H1 (cell line): ENCODE data around the gene SLC25A20. TPM values are rescaled to one million over a fixed set of nuclear protein-coding genes. Genes with fewer than 3 reads are reported as not detected.

ENCODE experiments used
- CTCF ChIA-PET: fragments of 300-600 bp; sonication (Branson Sonifier 250); formaldehyde crosslinking; loops from one replicate; lab custom pipeline; 2021; ENCODE audit not compliant: partially characterized antibody; lab: Charles Lee
- POLR2A ChIA-PET: fragments of 300-600 bp; sonication (Branson Sonifier 250); formaldehyde crosslinking; loops from one replicate; lab custom pipeline; 2021; ENCODE audit warnings: inconsistent platforms; ENCODE audit not compliant: partially characterized antibody; lab: Charles Lee
- DNase-seq, 2 experiments: peaks; one replicate each; pipeline versions ENCODE4 v3.0.0 to v3.0.0-alpha.2; 2010 to 2022; ENCODE audit warnings: low spot score in 2 of 2, low read depth in 1 of 2, mixed read lengths in 1 of 2
- FAIRE-seq: peaks from 2 replicates; lab custom pipeline; 2011; peaks lifted over from hg19 to GRCh38; lab: Jason Lieb, UNC
- H2AFZ ChIP-seq: 2 replicates; pipeline ENCODE4 v1.8.1; 2012; ENCODE audit warnings: low read length, inconsistent platforms
- H2AK5ac ChIP-seq: 2 replicates; pipeline ENCODE4 v1.6.1; 2013; ENCODE audit warnings: low read depth, low read length
- H2BK120ac ChIP-seq: replicated peaks from 2 replicates; pipeline ENCODE3; 2013; ENCODE audit warnings: low read depth, low read length, inconsistent platforms
- H2BK12ac ChIP-seq: 2 replicates; pipeline ENCODE4 v1.6.1; 2013; ENCODE audit warnings: low read depth, low read length
- H2BK15ac ChIP-seq: 2 replicates; pipeline ENCODE4 v1.6.1; 2013; ENCODE audit warnings: low read length
- H2BK20ac ChIP-seq: 2 replicates; pipeline ENCODE4 v1.6.1; 2013; ENCODE audit warnings: low read length
- H2BK5ac ChIP-seq: 2 replicates; pipeline ENCODE4 v1.6.1; 2013; ENCODE audit warnings: low read depth, low read length
- H3K14ac ChIP-seq: 2 replicates; pipeline ENCODE4 v1.6.1; 2013; ENCODE audit warnings: inconsistent platforms; ENCODE audit not compliant: insufficient read length
- H3K18ac ChIP-seq: 2 replicates; pipeline ENCODE4 v1.6.1; 2013; ENCODE audit warnings: low read length; ENCODE audit errors: extremely low read depth
- H3K23ac ChIP-seq: 2 replicates; pipeline ENCODE4 v1.6.1; 2013; ENCODE audit warnings: inconsistent platforms; ENCODE audit not compliant: insufficient read length
- H3K23me2 ChIP-seq: 2 replicates; pipeline ENCODE4 v1.6.1; 2013; ENCODE audit warnings: low read depth, low read length
- H3K27ac ChIP-seq: 2 replicates; pipeline ENCODE4 v1.6.1; 2011; ENCODE audit warnings: low read depth, low read length, inconsistent platforms
- H3K27me3 ChIP-seq, 4 experiments: replicated peaks in 1 of 4; 1 replicate in 1 of 4; 2 replicates in 3 of 4; pipeline versions ENCODE4 v1.6.1 to v1.8.1; 2011 to 2013; ENCODE audit warnings: low read length in 3 of 4, mild to moderate bottlenecking in 3 of 4, inconsistent platforms in 2 of 4, mixed read lengths in 2 of 4, moderate library complexity in 1 of 4; ENCODE audit not compliant: control insufficient read depth in 3 of 4, insufficient read depth in 3 of 4; ENCODE audit errors: extremely low read depth in 1 of 4
- H3K36me3 ChIP-seq, 4 experiments: 2 replicates each; pipeline versions ENCODE4 v1.6.1 to v1.8.1; 2011 to 2013; ENCODE audit warnings: mild to moderate bottlenecking in 4 of 4, low read length in 3 of 4, moderate library complexity in 2 of 4, control low read depth in 1 of 4, inconsistent platforms in 1 of 4; ENCODE audit not compliant: insufficient read depth in 4 of 4, control insufficient read depth in 2 of 4
- H3K4ac ChIP-seq: replicated peaks from 2 replicates; pipeline ENCODE3; 2013; ENCODE audit warnings: low read length, low read depth, mixed read lengths, inconsistent platforms; ENCODE audit not compliant: insufficient read length
- H3K4me1 ChIP-seq, 4 experiments: replicated peaks in 1 of 4; 1 replicate in 1 of 4; 2 replicates in 3 of 4; pipeline versions ENCODE4 v1.6.1 to v1.8.1; 2011 to 2013; ENCODE audit warnings: low read length in 3 of 4, inconsistent platforms in 2 of 4, mixed read lengths in 1 of 4; ENCODE audit not compliant: insufficient read depth in 4 of 4, control insufficient read depth in 3 of 4
- H3K4me2 ChIP-seq, 2 experiments: 2 replicates each; pipeline versions ENCODE4 v1.6.1 to v1.8.1; 2011 to 2013; ENCODE audit warnings: low read depth in 2 of 2, low read length in 2 of 2, control low read depth in 1 of 2, inconsistent platforms in 1 of 2, mild to moderate bottlenecking in 1 of 2; ENCODE audit not compliant: insufficient read depth in 1 of 2
- H3K4me3 ChIP-seq, 4 experiments: fragments of 200-600, 300-600 bp in 1 of 4; sonication (generic), shearing (Covaris generic), sonication (Bioruptor Twin) in 1 of 4; 2 replicates each; pipeline versions ENCODE4 v1.5.1 to v1.8.1; 2011 to 2016; ENCODE audit warnings: low read length in 4 of 4, low read depth in 3 of 4, control low read depth in 2 of 4, inconsistent platforms in 2 of 4, mild to moderate bottlenecking in 2 of 4, mixed read lengths in 1 of 4, moderate library complexity in 1 of 4; ENCODE audit not compliant: insufficient read depth in 2 of 4; ENCODE audit errors: extremely low read depth in 1 of 4
- H3K56ac ChIP-seq: replicated peaks from 2 replicates; pipeline ENCODE3; 2013; ENCODE audit warnings: low read depth, mild to moderate bottlenecking, mixed read lengths, low read length, inconsistent platforms; ENCODE audit not compliant: insufficient read length
- H3K79me1 ChIP-seq: 2 replicates; pipeline ENCODE4 v1.6.1; 2013; ENCODE audit warnings: low read depth, low read length, control low read depth
- H3K79me2 ChIP-seq, 2 experiments: 2 replicates each; pipeline versions ENCODE4 v1.6.1 to v1.8.1; 2012 to 2013; ENCODE audit warnings: low read length in 2 of 2, mild to moderate bottlenecking in 2 of 2, inconsistent platforms in 1 of 2; ENCODE audit not compliant: insufficient read depth in 2 of 2, control insufficient read depth in 1 of 2
- H3K9ac ChIP-seq, 4 experiments: replicated peaks in 1 of 4; 1 replicate in 1 of 4; 2 replicates in 3 of 4; pipeline versions ENCODE4 v1.6.1 to v1.8.1; 2011 to 2013; ENCODE audit warnings: low read depth in 3 of 4, low read length in 3 of 4, control low read depth in 2 of 4, mild to moderate bottlenecking in 2 of 4, moderate library complexity in 2 of 4, inconsistent platforms in 1 of 4; ENCODE audit errors: extremely low read depth in 1 of 4
- H3K9me3 ChIP-seq, 2 experiments: 2 replicates each; pipeline versions ENCODE4 v1.6.1 to v1.8.1; 2012 to 2013; ENCODE audit warnings: mild to moderate bottlenecking in 2 of 2, moderate library complexity in 2 of 2, control low read depth in 1 of 2, inconsistent platforms in 1 of 2, low read depth in 1 of 2, low read length in 1 of 2, mixed read lengths in 1 of 2; ENCODE audit not compliant: insufficient read depth in 2 of 2
- H4K20me1 ChIP-seq, 2 experiments: replicated peaks in 1 of 2; 2 replicates each; pipeline versions ENCODE3 to v1.8.1; 2011 to 2013; ENCODE audit warnings: inconsistent platforms in 2 of 2, low read length in 2 of 2, mild to moderate bottlenecking in 1 of 2; ENCODE audit not compliant: insufficient read depth in 2 of 2, control insufficient read depth in 1 of 2
- H4K5ac ChIP-seq: 2 replicates; pipeline ENCODE4 v1.6.1; 2013; ENCODE audit warnings: low read length, low read depth, mixed read lengths, inconsistent platforms; ENCODE audit not compliant: insufficient read length
- H4K8ac ChIP-seq: 2 replicates; pipeline ENCODE4 v1.8.0; 2013; ENCODE audit warnings: mild to moderate bottlenecking, moderate library complexity, low read length, inconsistent platforms; ENCODE audit not compliant: insufficient read depth; ENCODE audit errors: extremely low read depth
- H4K91ac ChIP-seq: replicated peaks from 2 replicates; pipeline ENCODE3; 2013; ENCODE audit warnings: low read length, mixed read lengths, inconsistent platforms; ENCODE audit not compliant: insufficient read length
- CBX8 ChIP-seq: fragments of 300-800, 300-1000 bp; sonication (generic); IDR thresholded peaks from 2 replicates; pipeline ENCODE4 v1.7.1; 2016; ENCODE audit warnings: low read depth, low read length, borderline replicate concordance
- CEBPB ChIP-seq: IDR thresholded peaks from 2 replicates; pipeline ENCODE4 v1.6.1; 2012; ENCODE audit warnings: low read depth, low read length
- CREB1 ChIP-seq: IDR thresholded peaks from 2 replicates; pipeline ENCODE4 v1.6.1; 2012; ENCODE audit warnings: inconsistent platforms
- GABPA ChIP-seq: IDR thresholded peaks from 2 replicates; pipeline ENCODE4 v1.6.1; 2011; ENCODE audit warnings: mild to moderate bottlenecking, low read length, moderate library complexity, borderline replicate concordance; ENCODE audit not compliant: insufficient read depth
- KDM5A ChIP-seq: fragments of 200-600 bp; IDR thresholded peaks from 2 replicates; pipeline ENCODE4 v1.7.1; 2012; ENCODE audit warnings: mild to moderate bottlenecking, low read length, inconsistent platforms, mixed read lengths
- SIN3A ChIP-seq, 2 experiments: IDR thresholded peaks in 1 of 2; conservative IDR thresholded peaks in 1 of 2; 2 replicates each; pipeline ENCODE4 v1.6.1; 2011 to 2012; ENCODE audit warnings: low read length in 2 of 2, improper control_type of control experiment in 1 of 2, low read depth in 1 of 2, mild to moderate bottlenecking in 1 of 2
- SP1 ChIP-seq: IDR thresholded peaks from 2 replicates; pipeline ENCODE4 v1.6.1; 2011; ENCODE audit warnings: low read depth, low read length
- SP2 ChIP-seq: IDR thresholded peaks from 2 replicates; pipeline ENCODE4 v1.6.1; 2012; ENCODE audit warnings: mild to moderate bottlenecking, low read length, inconsistent platforms
- SRF ChIP-seq: IDR thresholded peaks from 2 replicates; pipeline ENCODE4 v1.6.1; 2011; ENCODE audit warnings: mild to moderate bottlenecking, low read depth, low read length, moderate library complexity
- TBP ChIP-seq: IDR thresholded peaks from 2 replicates; pipeline ENCODE4 v1.6.1; 2011; ENCODE audit warnings: low read depth, low read length, improper control_type of control experiment
- WGBS, 2 experiments: shearing (Covaris generic) in 1 of 2; methylation state at CpG; one replicate each; pipeline versions ENCODE4 v1.1.6 to v1.1.7; 2013 to 2015; ENCODE audit warnings: low lambda C conversion rate in 2 of 2, mixed read lengths in 2 of 2, inconsistent platforms in 1 of 2, low coverage in 1 of 2, missing lambda C conversion rate in 1 of 2; ENCODE audit not compliant: insufficient replicate concordance in 2 of 2, insufficient coverage in 1 of 2, insufficient read length in 1 of 2; ENCODE audit errors: extremely low coverage in 1 of 2, missing lambda C conversion rate in 1 of 2; 5-methylcytosine and 5-hydroxymethylcytosine counted together
- polyA plus RNA-seq, 7 experiments: library from polyadenylated mRNA; depleted of rRNA in 3 of 7; stranded (reverse) in 5 of 7; unstranded in 2 of 7; fragments of >200 nt in 5 of 7; fragments of 200-250 nt in 2 of 7; gene quantifications; 1 replicate in 5 of 7; 2 replicates in 1 of 7; 4 replicates in 1 of 7; pipeline versions ENCODE4 v1.2.1 to v1.2.3, GENCODE V29; 2011 to 2013; ENCODE audit warnings: missing spikeins in 2 of 7, mixed read lengths in 2 of 7
- total RNA-seq: library from RNA; stranded (reverse); fragmentation: NEBNext Ultra II Directional; extraction: Animal tissue kit (Norgen Biotek cat#: 25700); gene quantifications from 2 replicates; pipeline ENCODE4 v1.2.1, GENCODE V29; 2021

The SLC25A20 gene
- total and polyA plus RNA-seq, 2 of the 8 experiments (the other 6 are each of a cell fraction or from before 2014, with no cell fraction given): 3.8 to 4.0 TPM

DNA sequence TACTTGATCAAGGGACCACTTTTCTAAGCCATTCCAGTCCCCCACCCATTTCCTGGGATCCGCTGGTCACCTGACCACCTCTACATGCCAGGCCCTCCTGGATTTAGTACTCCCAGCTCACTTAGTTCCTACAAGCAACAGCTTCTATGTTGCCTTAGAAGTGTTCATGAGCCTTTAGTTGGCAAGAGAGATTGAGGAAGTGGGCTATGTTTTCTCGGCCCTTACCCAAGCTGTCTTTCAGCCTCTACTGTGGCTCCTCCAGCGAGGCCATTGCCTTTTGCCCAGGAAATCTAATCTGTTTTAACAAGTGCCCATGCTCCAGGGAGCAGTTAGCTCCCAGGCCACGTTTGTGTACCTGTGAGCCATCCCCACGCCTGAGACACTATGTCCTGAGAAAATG is 46.5 kb downstream of the SLC25A20 start:
- Histone ChIP-seq H2AK5ac (no peak overlapping the region), H4K8ac (0 out of 2 replicates have a peak overlapping the region, but pooled peaks have one; percentile 20), H2BK12ac (no peak overlapping the region), H3K9me3 (no peaks in the 10 kb centered on the region), H3K4me2 (no peak overlapping the region), H2BK5ac (no peak overlapping the region), H3K56ac (no peak overlapping the region), H3K27me3 (no peaks in the 10 kb centered on the region; a peak in 1 of 7 replicates), H3K9ac (no peak overlapping the region; a peak in 1 of 7 replicates), H3K4me1 (peaks cover 0 to 2% (median 0%) of the 10 kb centered on the region in 4 experiments; a peak in 1 of 7 replicates), H2BK120ac (no peak overlapping the region), H3K4ac (no peak overlapping the region), H4K20me1 (no peaks in the 10 kb centered on the region), H3K14ac (no peak overlapping the region), H2BK15ac (no peak overlapping the region), H4K91ac (no peak overlapping the region), H3K79me2 (no peaks in the 10 kb centered on the region), H4K5ac (no peak overlapping the region), H2BK20ac (no peak overlapping the region), H3K18ac (no peak overlapping the region), H3K4me3 (no peak overlapping the region), H3K36me3 (no peaks in the 10 kb centered on the region), H3K27ac (no peak overlapping the region), H3K23me2 (peaks cover 6% of the 10 kb centered on the region), H2AFZ (no peak overlapping the region), H3K23ac (no peak overlapping the region), H3K79me1 (no peaks in the 10 kb centered on the region)
- DNase-seq (no peak), FAIRE-seq (no peak)
- WGBS, 2 experiments: 86% methylated on average over 4 of the region's 5 CpGs; no CpG with 5 or more reads in 1 of the 2 experiments
- TF ChIP-seq TBP (no peak), SP1 (no peak), CBX8 (no peak), SIN3A (conservative IDR thresholded peaks at IDR 0.05 in 1 of 2, IDR thresholded peaks at IDR 0.05 in 1 of 2; ENCODE audit: low read depth in 1 of 2, low read length in 2 of 2) (no peak), SP2 (no peak), SRF (no peak), KDM5A (no peak), GABPA (no peak), CREB1 (no peak), CEBPB (no peak)
- ChIA-PET POLR2A (interaction anchor here (0.8 to 1.6 kb wide), 2 partner anchors 9 to 156 kb away, joined by 3 to 5 read pairs; no protein-coding TSS in a partner anchor), CTCF (no interaction called here)
